ENCODE data around the gene MUCL3. TPM values are rescaled to one million over a fixed set of nuclear protein-coding genes. Genes with fewer than 3 reads are reported as not detected.

MUCL3 gene
- total RNA-seq = not detected

- no peak for TF ChIP-seq EP300 (IDR thresholded peaks at IDR 0.05)
- TF ChIP-seq POLR2AphosphoS5 (IDR thresholded peaks at IDR 0.05) = no peak
- TF ChIP-seq CTCF (IDR thresholded peaks at IDR 0.05) = no peak
- TF ChIP-seq POLR2A (IDR thresholded peaks at IDR 0.05; ENCODE audit: low read depth) = no peak
- no peak within 1 kb of the TSS for H3K27ac ChIP-seq (replicated peaks in 1 of 4)
- no peak for DNase-seq (ENCODE audit: extremely low spot score)
- peaks cover 0 to 55% (median 0%) of the 10 kb centered on the region in 4 donors for H3K27me3 ChIP-seq
- no peaks in the 10 kb centered on the region for H3K9me3 ChIP-seq
- no peak within 1 kb of the TSS for H3K4me3 ChIP-seq
- WGBS = 84% methylated on average over 15 of the region's 16 CpGs
- intact Hi-C loops (cut with DNase I) = no loop called here
- H3K36me3 ChIP-seq = no peaks in the 10 kb centered on the region
- H3K4me1 ChIP-seq = peaks cover 10 to 22% (median 19%) of the 10 kb centered on the region in 4 donors
Observed at GRCh38 chr6:30940361-30940986, at the start of gene MUCL3. Gene MUCL3 (plus strand): TSS chr6:30940973. CDS start chr6:30941000, 27 bp downstream.

- peaks cover 7 to 76% (median 63%) of the 10 kb centered on the region in 4 donors for H3K36me3 ChIP-seq
- no peak overlapping the region for H3K4me3 ChIP-seq
- no peaks in the 10 kb centered on the region for H3K9me3 ChIP-seq
- intact Hi-C loops (cut with DNase I) = no loop called here
- H3K27ac ChIP-seq (replicated peaks in 1 of 4) = no peak overlapping the region
- DNase-seq (ENCODE audit: extremely low spot score) = no peak
- no peaks in the 10 kb centered on the region for H3K27me3 ChIP-seq
- TF ChIP-seq CTCF (IDR thresholded peaks at IDR 0.05) (no peak), POLR2A (IDR thresholded peaks at IDR 0.05; ENCODE audit: low read depth) (no peak), POLR2AphosphoS5 (IDR thresholded peaks at IDR 0.05) (no peak), EP300 (IDR thresholded peaks at IDR 0.05) (no peak)
- H3K4me1 ChIP-seq = peaks cover 2 to 33% (median 19%) of the 10 kb centered on the region in 4 donors
- WGBS = 86% methylated on average over 4 of the region's 4 CpGs
Observed at GRCh38 chr6:30891450-30891723, 49.4 kb upstream of the MUCL3 start.

GRCh38 chr6:30891816-30892538 is 48.8 kb upstream of the MUCL3 start:
- Histone ChIP-seq H3K9me3 (no peaks in the 10 kb centered on the region), H3K27ac (replicated peaks in 1 of 4) (no peak overlapping the region), H3K4me3 (no peak overlapping the region), H3K4me1 (peaks cover 0 to 27% (median 13%) of the 10 kb centered on the region in 4 donors), H3K36me3 (peaks cover 13 to 81% (median 69%) of the 10 kb centered on the region in 4 donors), H3K27me3 (no peaks in the 10 kb centered on the region)
- 89% methylated on average over 12 of the region's 21 CpGs for WGBS
- DNase-seq (ENCODE audit: extremely low spot score) = no peak
- TF ChIP-seq CTCF (IDR thresholded peaks at IDR 0.05) (no peak), EP300 (IDR thresholded peaks at IDR 0.05) (no peak), POLR2AphosphoS5 (IDR thresholded peaks at IDR 0.05) (no peak), POLR2A (IDR thresholded peaks at IDR 0.05; ENCODE audit: low read depth) (no peak)
- intact Hi-C loops (cut with DNase I) = no loop called here

- H3K27ac ChIP-seq (replicated peaks in 1 of 4) = no peak overlapping the region
- intact Hi-C loops (cut with DNase I) = no loop called here
- no peak overlapping the region for H3K4me3 ChIP-seq
- peaks cover 0 to 25% (median 11%) of the 10 kb centered on the region in 4 donors for H3K4me1 ChIP-seq
- H3K9me3 ChIP-seq = no peaks in the 10 kb centered on the region
- TF ChIP-seq EP300 (IDR thresholded peaks at IDR 0.05) = no peak
- TF ChIP-seq POLR2AphosphoS5 (IDR thresholded peaks at IDR 0.05) = no peak
- TF ChIP-seq CTCF (IDR thresholded peaks at IDR 0.05) = no peak
- no peaks in the 10 kb centered on the region for H3K27me3 ChIP-seq
- peaks cover 23 to 93% (median 80%) of the 10 kb centered on the region in 4 donors for H3K36me3 ChIP-seq
- 80% methylated on average over 10 of the region's 16 CpGs for WGBS
- no peak for DNase-seq (ENCODE audit: extremely low spot score)
Observed at GRCh38 chr6:30893001-30893591, 47.7 kb upstream of the MUCL3 start.
